Lower lobe of right lung (tissue), 2 donors: ENCODE results near the gene ARF4. TPM values are rescaled to one million over a fixed set of nuclear protein-coding genes. Genes with fewer than 3 reads are reported as not detected.

Experiments
- ATAC-seq, 2 donors: fragments of 200-7000 bp; cut with Tn5 transposase; one replicate each; pipeline ENCODE4 v1.9.1; 2020 to 2022; ENCODE audit warnings: mild to moderate bottlenecking in 2 of 2, moderate library complexity in 2 of 2
- DNase-seq: peaks from one replicate; pipeline ENCODE4 v3.0.0-alpha.2; 2020
- H3K27ac ChIP-seq: fragments of 200-600 bp; one replicate; pipeline ENCODE4 v1.8.0; 2022
- H3K27me3 ChIP-seq: fragments of 200-600 bp; one replicate; pipeline ENCODE4 v1.8.0; 2022; ENCODE audit warnings: low read depth
- H3K36me3 ChIP-seq: fragments of 200-600 bp; one replicate; pipeline ENCODE4 v1.8.0; 2022; ENCODE audit warnings: mild to moderate bottlenecking
- H3K4me1 ChIP-seq: fragments of 200-600 bp; one replicate; pipeline ENCODE4 v1.8.0; 2022
- H3K4me3 ChIP-seq: fragments of 200-600 bp; one replicate; pipeline ENCODE4 v1.8.0; 2022; ENCODE audit warnings: mild to moderate bottlenecking
- H3K9me3 ChIP-seq: fragments of 200-600 bp; one replicate; pipeline ENCODE4 v1.8.0; 2022
- CTCF ChIP-seq: fragments of 200-600 bp; IDR thresholded peaks from one replicate; pipeline ENCODE4 v1.8.0; 2022; ENCODE audit warnings: antibody characterized with exemption, mild to moderate bottlenecking
- intact Hi-C: fragments of 100-400 bp; cut with DNase I; formaldehyde crosslinking; loops from one replicate; pipeline ENCODE4 v1.11.0; 2022
- total RNA-seq: library from RNA; stranded (reverse); fragmentation: NEBNext Ultra II Directional; extraction: Animal tissue kit (Norgen Biotek cat#: 25700); gene quantifications from one replicate; pipeline ENCODE4 v1.2.1, GENCODE V29; 2021
- donor health status: DM: no; HTN: yes; CAD: no; lungs with severe emphysema.

ARF4 gene
- total RNA-seq, 1 donor from 2014 or later: 113 TPM

- Histone ChIP-seq H3K36me3 (no peaks in the 10 kb centered on the region), H3K27ac (no peak overlapping the region), H3K4me3 (no peak overlapping the region), H3K4me1 (no peaks in the 10 kb centered on the region), H3K27me3 (no peaks in the 10 kb centered on the region), H3K9me3 (no peaks in the 10 kb centered on the region)
- no peak for DNase-seq
- intact Hi-C loops: no loop called here
- no peak for ATAC-seq
- TF ChIP-seq CTCF: no peak
Measured at GRCh38 chr3:57604971-57605370, 7.8 kb upstream of the ARF4 start.

GRCh38 chr3:57600195-57600594 is 3.1 kb upstream of the ARF4 start:
- Histone ChIP-seq H3K36me3 (no peaks in the 10 kb centered on the region), H3K4me1 (peaks cover 20% of the 10 kb centered on the region), H3K27ac (no peak overlapping the region), H3K9me3 (no peaks in the 10 kb centered on the region), H3K27me3 (no peaks in the 10 kb centered on the region), H3K4me3 (no peak overlapping the region)
- ATAC-seq (no peak), DNase-seq (no peak)
- no peak for TF ChIP-seq CTCF
- intact Hi-C loops: no loop called here

GRCh38 chr3:57598765-57599360 is 1.7 kb upstream of the ARF4 start:
- no peak for DNase-seq
- H3K27me3 ChIP-seq: no peaks in the 10 kb centered on the region
- peak overlapping the region; percentile 98 for H3K27ac ChIP-seq
- peak overlapping the region; percentile 90 for H3K4me3 ChIP-seq
- intact Hi-C loops: no loop called here
- no peaks in the 10 kb centered on the region for H3K36me3 ChIP-seq
- no peak for TF ChIP-seq CTCF
- peaks cover 33% of the 10 kb centered on the region for H3K4me1 ChIP-seq
- no peaks in the 10 kb centered on the region for H3K9me3 ChIP-seq
- ATAC-seq: no peak

- intact Hi-C loops: no loop called here
- Histone ChIP-seq H3K27ac (peak overlapping the region; percentile 98), H3K9me3 (no peaks in the 10 kb centered on the region), H3K4me3 (peak overlapping the region; percentile 90), H3K36me3 (no peaks in the 10 kb centered on the region), H3K27me3 (no peaks in the 10 kb centered on the region), H3K4me1 (peaks cover 55% of the 10 kb centered on the region)
- ATAC-seq (peak; percentile 84), DNase-seq (peak; percentile 92)
- no peak for TF ChIP-seq CTCF
Measured at GRCh38 chr3:57596495-57597126, 533 bp downstream of the ARF4 start.

GRCh38 chr3:57594576-57594975 is 2.6 kb downstream of the ARF4 start:
- DNase-seq (no peak), ATAC-seq (no peak)
- H3K4me1 ChIP-seq: peaks cover 57% of the 10 kb centered on the region
- intact Hi-C loops: no loop called here
- H3K4me3 ChIP-seq: peak overlapping the region; percentile 90
- H3K27ac ChIP-seq: no peak overlapping the region
- TF ChIP-seq CTCF: no peak
- H3K9me3 ChIP-seq: no peaks in the 10 kb centered on the region
- H3K36me3 ChIP-seq: no peaks in the 10 kb centered on the region
- no peaks in the 10 kb centered on the region for H3K27me3 ChIP-seq
